Aorta (tissue), 5 donors: ENCODE data around the gene B4GALT7. TPM values are rescaled to one million over a fixed set of nuclear protein-coding genes. Genes with fewer than 3 reads are reported as not detected.

Source experiments
- ATAC-seq: fragments of 200-7000 bp; cut with Tn5 transposase; one replicate; pipeline ENCODE4 v1.9.1; 2022; ENCODE audit warnings: moderate library complexity; ENCODE audit not compliant: low FRiP score
- DNase-seq, 2 donors: peaks; one replicate each; pipeline ENCODE4 v3.0.0-alpha.2; 2020
- H3K27ac ChIP-seq, 2 donors: one replicate each; pipeline ENCODE4 v1.5.1; 2013; ENCODE audit warnings: low read length in 2 of 2, mild to moderate bottlenecking in 2 of 2, moderate library complexity in 2 of 2, control low read depth in 1 of 2, inconsistent platforms in 1 of 2, low read depth in 1 of 2
- H3K27me3 ChIP-seq, 2 donors: one replicate each; pipeline ENCODE4 v1.6.1; 2013; ENCODE audit warnings: control low read depth in 1 of 2, low read length in 1 of 2, mild to moderate bottlenecking in 1 of 2, moderate library complexity in 1 of 2; ENCODE audit not compliant: insufficient read depth in 2 of 2, control insufficient read depth in 1 of 2
- H3K36me3 ChIP-seq, 2 donors: one replicate each; pipeline ENCODE4 v1.6.1; 2013; ENCODE audit warnings: control low read depth in 1 of 2, low read length in 1 of 2, mild to moderate bottlenecking in 1 of 2; ENCODE audit not compliant: insufficient read depth in 2 of 2, control insufficient read depth in 1 of 2
- H3K4me1 ChIP-seq, 2 donors: one replicate each; pipeline ENCODE4 v1.6.1; 2013; ENCODE audit warnings: low read length in 2 of 2, control low read depth in 1 of 2, mild to moderate bottlenecking in 1 of 2, moderate library complexity in 1 of 2; ENCODE audit not compliant: insufficient read depth in 2 of 2, control insufficient read depth in 1 of 2
- H3K4me3 ChIP-seq, 2 donors: one replicate each; pipeline ENCODE4 v1.5.1; 2013; ENCODE audit warnings: low read length in 2 of 2, control low read depth in 1 of 2, mild to moderate bottlenecking in 1 of 2
- H3K9me3 ChIP-seq: one replicate; pipeline ENCODE4 v1.6.1; 2013; ENCODE audit warnings: mild to moderate bottlenecking, low read length; ENCODE audit not compliant: control insufficient read depth
- WGBS, 2 donors: extraction: QIAGEN DNeasy Blood & Tissue Kit; methylation state at CpG; one replicate each; pipeline ENCODE4 v1.1.7; 2013; 5-methylcytosine and 5-hydroxymethylcytosine counted together
- intact Hi-C, 2 donors: fragments of 100-400 bp; cut with DNase I; formaldehyde crosslinking; loops; one replicate each; pipeline versions ENCODE4 v1.14.2 to v1.15.0; 2022
- polyA plus RNA-seq, 2 donors: library from polyadenylated mRNA; stranded (reverse); fragments of 200-250 nt; gene quantifications; one replicate each; pipeline ENCODE4 v1.2.3, GENCODE V29; 2013
- total RNA-seq, 2 donors: library from RNA; stranded (reverse); fragmentation: NEBNext Ultra II Directional; extraction: Animal tissue kit (Norgen Biotek cat#: 25700); gene quantifications; one replicate each; pipeline ENCODE4 v1.2.1, GENCODE V29; 2021
- donor health status: healthy with polysubstance abuse.
- donor health status: Bipolar disorder and iron deficiency.
- donor health status: DM: no; HTN: no; CAD: no.
- donor health status: DM: no; HTN: no; CAD: no.
- donor health status: DM: yes; HTN: yes; CAD: no.

Gene B4GALT7
- total and polyA plus RNA-seq, 4 donors, result 18.9 to 36.8 (median 20.8) TPM

- DNase-seq (no peak), ATAC-seq (no peak)
- WGBS, 2 donors, result 70 to 79% methylated on average over 5 of the region's 5 CpGs
- no peak overlapping the region for H3K4me3 ChIP-seq
- no peaks in the 10 kb centered on the region for H3K36me3 ChIP-seq
- H3K9me3 ChIP-seq, result no peaks in the 10 kb centered on the region
- intact Hi-C loops, result loop anchor here in 1 of 2 donors (10.0 kb wide), 1 partner anchor 560 kb away; no protein-coding TSS in a partner anchor
- H3K27me3 ChIP-seq, result no peaks in the 10 kb centered on the region
- H3K4me1 ChIP-seq, result no peaks in the 10 kb centered on the region
- H3K27ac ChIP-seq, result no peak overlapping the region
These were observed 4.7 kb downstream of the B4GALT7 start for GRCh38 chr5:177604656-177605055.

- ATAC-seq, result no peak
- Histone ChIP-seq H3K4me1 (no peaks in the 10 kb centered on the region), H3K4me3 (no peak overlapping the region), H3K27ac (no peak overlapping the region), H3K36me3 (no peaks in the 10 kb centered on the region), H3K9me3 (no peaks in the 10 kb centered on the region), H3K27me3 (no peaks in the 10 kb centered on the region)
- intact Hi-C loops, result loop anchor here in 1 of 2 donors (10.0 kb wide), 1 partner anchor 560 kb away; no protein-coding TSS in a partner anchor
- no peak for DNase-seq
- WGBS, 2 donors, result 82 to 88% methylated on average over 5 of the region's 5 CpGs
These were observed 5.1 kb downstream of the B4GALT7 start for GRCh38 chr5:177605078-177605477.

- H3K9me3 ChIP-seq, result no peaks in the 10 kb centered on the region
- intact Hi-C loops, result loop anchor here in 1 of 2 donors (10.0 kb wide), 1 partner anchor 559 kb away; no protein-coding TSS in a partner anchor
- no peaks in the 10 kb centered on the region for H3K36me3 ChIP-seq
- no peak overlapping the region for H3K4me3 ChIP-seq
- ATAC-seq, result no peak
- no peaks in the 10 kb centered on the region for H3K27me3 ChIP-seq
- 81 to 83% methylated on average over 6 of the region's 6 CpGs for WGBS, 2 donors
- H3K4me1 ChIP-seq, result no peaks in the 10 kb centered on the region
- no peak for DNase-seq
- H3K27ac ChIP-seq, result no peak overlapping the region
These were observed 5.7 kb downstream of the B4GALT7 start for GRCh38 chr5:177605667-177606066.

GRCh38 chr5:177606071-177607051 lies 6.4 kb downstream of the B4GALT7 start:
- intact Hi-C loops, result loop anchor here in 1 of 2 donors (10.0 kb wide), 1 partner anchor 558 kb away; no protein-coding TSS in a partner anchor
- H3K27me3 ChIP-seq, result no peaks in the 10 kb centered on the region
- no peak for ATAC-seq
- H3K4me3 ChIP-seq, result no peak overlapping the region
- WGBS, 2 donors, result 82 to 84% methylated on average over 22 of the region's 22 CpGs
- H3K27ac ChIP-seq, result no peak overlapping the region
- H3K4me1 ChIP-seq, result no peaks in the 10 kb centered on the region
- no peaks in the 10 kb centered on the region for H3K36me3 ChIP-seq
- H3K9me3 ChIP-seq, result no peaks in the 10 kb centered on the region
- no peak for DNase-seq

GRCh38 chr5:177607115-177607451 lies 7.2 kb downstream of the B4GALT7 start:
- Histone ChIP-seq H3K9me3 (no peaks in the 10 kb centered on the region), H3K4me3 (no peak overlapping the region), H3K27ac (no peak overlapping the region), H3K36me3 (no peaks in the 10 kb centered on the region), H3K27me3 (no peaks in the 10 kb centered on the region), H3K4me1 (no peaks in the 10 kb centered on the region)
- DNase-seq (no peak), ATAC-seq (no peak)
- intact Hi-C loops, result loop anchor here in 1 of 2 donors (10.0 kb wide), 1 partner anchor 558 kb away; no protein-coding TSS in a partner anchor
- 44 to 51% methylated on average over 11 of the region's 11 CpGs for WGBS, 2 donors

- no peaks in the 10 kb centered on the region for H3K36me3 ChIP-seq
- ATAC-seq, result peak; percentile 75
- H3K4me1 ChIP-seq, result no peaks in the 10 kb centered on the region
- WGBS, 2 donors, result 16 to 22% methylated on average over 15 of the region's 15 CpGs
- H3K27ac ChIP-seq, result no peak overlapping the region
- H3K9me3 ChIP-seq, result no peaks in the 10 kb centered on the region
- DNase-seq, result peak; percentile 80 to 89
- intact Hi-C loops, result loop anchor here in 1 of 2 donors (10.0 kb wide), 1 partner anchor 557 kb away; no protein-coding TSS in a partner anchor
- H3K27me3 ChIP-seq, result no peaks in the 10 kb centered on the region
- H3K4me3 ChIP-seq, result no peak overlapping the region
These were observed 7.7 kb downstream of the B4GALT7 start for GRCh38 chr5:177607452-177608192.

- Histone ChIP-seq H3K4me1 (no peaks in the 10 kb centered on the region), H3K9me3 (no peaks in the 10 kb centered on the region), H3K27ac (no peak overlapping the region), H3K27me3 (no peaks in the 10 kb centered on the region), H3K4me3 (no peak overlapping the region), H3K36me3 (no peaks in the 10 kb centered on the region)
- no peak for ATAC-seq
- DNase-seq, result no peak
- WGBS, 2 donors, result 89 to 91% methylated on average over 37 of the region's 37 CpGs
- intact Hi-C loops, result loop anchor here in 1 of 2 donors (10.0 kb wide), 1 partner anchor 556 kb away; no protein-coding TSS in a partner anchor
These were observed 8.5 kb downstream of the B4GALT7 start for GRCh38 chr5:177608243-177609075.
